HUES6 (cell line): ENCODE measurements around the gene TENT5A.
"Not testable (repeated sequence)": the region's sequence is repeated elsewhere in the genome, so short reads cannot be mapped to it uniquely, and the experiment has no call there.

ENCODE experiments used
- H3K27ac ChIP-seq: 2 replicates; pipeline ENCODE4 v1.7.0; 2013; ENCODE audit warnings: low read depth, mild to moderate bottlenecking, low read length, inconsistent platforms
- H3K27me3 ChIP-seq: 2 replicates; pipeline ENCODE4 v1.6.1; 2013; ENCODE audit warnings: low read length; ENCODE audit not compliant: control insufficient read depth, insufficient read depth
- H3K36me3 ChIP-seq: 2 replicates; pipeline ENCODE4 v1.6.1; 2013; ENCODE audit warnings: low read length; ENCODE audit not compliant: control insufficient read depth, insufficient read depth
- H3K4me1 ChIP-seq: 2 replicates; pipeline ENCODE4 v1.6.1; 2013; ENCODE audit warnings: low read length; ENCODE audit not compliant: control insufficient read depth, insufficient read depth
- H3K4me3 ChIP-seq: 2 replicates; pipeline ENCODE4 v1.5.1; 2013; ENCODE audit warnings: low read depth, low read length
- H3K9ac ChIP-seq: one replicate; pipeline ENCODE4 v1.6.1; 2013; ENCODE audit warnings: mild to moderate bottlenecking, low read length
- H3K9me3 ChIP-seq: 2 replicates; pipeline ENCODE4 v1.6.1; 2013; ENCODE audit warnings: low read depth, low read length; ENCODE audit not compliant: control insufficient read depth, insufficient read depth

Gene TENT5A

GRCh38 chr6:81788748-81789147 lies 36.3 kb upstream of the TENT5A start:
- no peak overlapping the region for H3K27ac ChIP-seq
- H3K4me1 ChIP-seq: peaks cover 23% of the 10 kb centered on the region
- H3K27me3 ChIP-seq: no peaks in the 10 kb centered on the region
- H3K9me3 ChIP-seq: no peaks in the 10 kb centered on the region
- H3K4me3 ChIP-seq: no peak overlapping the region
- no peak overlapping the region for H3K9ac ChIP-seq
- no peaks in the 10 kb centered on the region for H3K36me3 ChIP-seq

GRCh38 chr6:81787313-81788068 lies 35.0 kb upstream of the TENT5A start:
- H3K27ac ChIP-seq: 0 out of 2 replicates have a peak overlapping the region, but pooled peaks have one; percentile 10
- peaks cover 23% of the 10 kb centered on the region for H3K4me1 ChIP-seq
- H3K4me3 ChIP-seq: no peak overlapping the region
- H3K9me3 ChIP-seq: peaks cover 2% of the 10 kb centered on the region; the same call in 1 of the 2 replicates
- no peak overlapping the region for H3K9ac ChIP-seq
- H3K27me3 ChIP-seq: no peaks in the 10 kb centered on the region
- H3K36me3 ChIP-seq: no peaks in the 10 kb centered on the region

- Histone ChIP-seq H3K27ac (no peak overlapping the region), H3K36me3 (no peaks in the 10 kb centered on the region), H3K9me3 (peaks cover 3% of the 10 kb centered on the region; the same call in 1 of the 2 replicates), H3K4me3 (no peak overlapping the region), H3K4me1 (peaks cover 23% of the 10 kb centered on the region), H3K9ac (no peak overlapping the region), H3K27me3 (no peaks in the 10 kb centered on the region)
These were observed 33.7 kb upstream of the TENT5A start for GRCh38 chr6:81786150-81786549.

- no peak overlapping the region for H3K4me3 ChIP-seq
- H3K27me3 ChIP-seq: no peaks in the 10 kb centered on the region
- no peak overlapping the region for H3K9ac ChIP-seq
- peaks cover 23% of the 10 kb centered on the region for H3K4me1 ChIP-seq
- H3K36me3 ChIP-seq: no peaks in the 10 kb centered on the region
- H3K9me3 ChIP-seq: peaks cover 3% of the 10 kb centered on the region; the same call in 1 of the 2 replicates
- H3K27ac ChIP-seq: no peak overlapping the region
These were observed 32.9 kb upstream of the TENT5A start for GRCh38 chr6:81785377-81785776.

- H3K9ac ChIP-seq: no peak overlapping the region
- H3K27ac ChIP-seq: no peak overlapping the region
- H3K27me3 ChIP-seq: no peaks in the 10 kb centered on the region
- no peaks in the 10 kb centered on the region for H3K36me3 ChIP-seq
- peaks cover 12% of the 10 kb centered on the region for H3K4me1 ChIP-seq
- H3K9me3 ChIP-seq: peaks cover 3% of the 10 kb centered on the region; the same call in 1 of the 2 replicates
- no peak overlapping the region for H3K4me3 ChIP-seq
These were observed 31.4 kb upstream of the TENT5A start for GRCh38 chr6:81783893-81784292.

GRCh38 chr6:81781624-81782023 lies 29.1 kb upstream of the TENT5A start:
- Histone ChIP-seq H3K9me3 (peaks cover 3% of the 10 kb centered on the region; the same call in 1 of the 2 replicates), H3K36me3 (no peaks in the 10 kb centered on the region), H3K27ac (no peak overlapping the region), H3K4me3 (no peak overlapping the region), H3K9ac (no peak overlapping the region), H3K27me3 (no peaks in the 10 kb centered on the region), H3K4me1 (peaks cover 8% of the 10 kb centered on the region)

GRCh38 chr6:81777586-81778268 lies 25.2 kb upstream of the TENT5A start:
- H3K9ac ChIP-seq: no peak overlapping the region
- H3K27me3 ChIP-seq: no peaks in the 10 kb centered on the region
- no peak overlapping the region for H3K4me3 ChIP-seq
- peaks cover 3% of the 10 kb centered on the region; the same call in 1 of the 2 replicates for H3K9me3 ChIP-seq
- H3K4me1 ChIP-seq: no peaks in the 10 kb centered on the region
- H3K36me3 ChIP-seq: no peaks in the 10 kb centered on the region
- H3K27ac ChIP-seq: no peak overlapping the region

- H3K27me3 ChIP-seq, H3K36me3 ChIP-seq: not testable (repeated sequence)
These were observed 23.7 kb upstream of the TENT5A start for GRCh38 chr6:81776219-81776618.

GRCh38 chr6:81774542-81774941 lies 22.1 kb upstream of the TENT5A start:
- no peaks in the 10 kb centered on the region for H3K27me3 ChIP-seq
- no peak overlapping the region for H3K9ac ChIP-seq
- no peaks in the 10 kb centered on the region for H3K36me3 ChIP-seq
- H3K9me3 ChIP-seq: no peaks in the 10 kb centered on the region
- no peak overlapping the region for H3K4me3 ChIP-seq
- H3K4me1 ChIP-seq: peaks cover 6% of the 10 kb centered on the region
- no peak overlapping the region for H3K27ac ChIP-seq

More at GRCh38 chr6:81776219-81776618, 23.7 kb upstream of the TENT5A start:
- H3K9ac ChIP-seq, H3K27ac ChIP-seq, H3K4me3 ChIP-seq, H3K9me3 ChIP-seq, H3K4me1 ChIP-seq: not testable (repeated sequence)

- Histone ChIP-seq H3K9me3 (no peaks in the 10 kb centered on the region), H3K4me3 (no peak overlapping the region), H3K4me1 (peaks cover 8% of the 10 kb centered on the region), H3K36me3 (no peaks in the 10 kb centered on the region), H3K9ac (no peak overlapping the region), H3K27me3 (no peaks in the 10 kb centered on the region), H3K27ac (no peak overlapping the region)
These were observed 21.4 kb upstream of the TENT5A start for GRCh38 chr6:81773887-81774286.

- no peak overlapping the region for H3K9ac ChIP-seq
- H3K4me1 ChIP-seq: peaks cover 8% of the 10 kb centered on the region
- H3K27ac ChIP-seq: no peak overlapping the region
- H3K36me3 ChIP-seq: no peaks in the 10 kb centered on the region
- no peak overlapping the region for H3K4me3 ChIP-seq
- no peaks in the 10 kb centered on the region for H3K9me3 ChIP-seq
- H3K27me3 ChIP-seq: no peaks in the 10 kb centered on the region
These were observed 20.3 kb upstream of the TENT5A start for GRCh38 chr6:81772741-81773140.
